ENCODE results near the gene CASZ1.

Gene CASZ1

GRCh38 chr1:10814976-10815857, 18.8 kb upstream of the CASZ1 start:
- Histone ChIP-seq H2AFZ (ENCODE audit: low read depth, low read length, severe bottlenecking) (no peak overlapping the region), H3K9ac (ENCODE audit: low read length) (no peak overlapping the region), H3K4me3 (ENCODE audit: insufficient read depth, low read length, poor library complexity, severe bottlenecking) (no peak overlapping the region), H3K27ac (ENCODE audit: low read depth, low read length) (no peak overlapping the region), H3K9me3 (ENCODE audit: insufficient read depth, low read length) (no peaks in the 10 kb centered on the region), H3K27me3 (ENCODE audit: low read length) (no peaks in the 10 kb centered on the region), H3F3A (ENCODE audit: insufficient read depth) (no peaks in the 10 kb centered on the region), H3K4me2 (ENCODE audit: low read depth, low read length, poor library complexity, severe bottlenecking) (no peak overlapping the region), H3K36me3 (ENCODE audit: low read length) (no peaks in the 10 kb centered on the region), H3K79me2 (ENCODE audit: insufficient read depth, low read length) (no peaks in the 10 kb centered on the region), H4K20me1 (ENCODE audit: low read depth, low read length) (no peaks in the 10 kb centered on the region), H3K9me2 (replicated peaks; ENCODE audit: insufficient read depth, low read length) (no peaks in the 10 kb centered on the region)
- TF ChIP-seq EZH2phosphoT487 (conservative IDR thresholded peaks at IDR 0.05; ENCODE audit: low read length), result no peak
- TF ChIP-seq CTCF (IDR thresholded peaks at IDR 0.05; ENCODE audit: insufficient read depth, low read length, poor library complexity, severe bottlenecking), result no peak

GRCh38 chr1:10814312-10814711, 17.9 kb upstream of the CASZ1 start:
- H2AFZ ChIP-seq (ENCODE audit: low read depth, low read length, severe bottlenecking), result no peak overlapping the region
- TF ChIP-seq CTCF (IDR thresholded peaks at IDR 0.05; ENCODE audit: insufficient read depth, low read length, poor library complexity, severe bottlenecking), result no peak
- TF ChIP-seq EZH2phosphoT487 (conservative IDR thresholded peaks at IDR 0.05; ENCODE audit: low read length), result no peak
- H3K36me3 ChIP-seq (ENCODE audit: low read length), result no peaks in the 10 kb centered on the region
- H3K9me2 ChIP-seq (replicated peaks; ENCODE audit: insufficient read depth, low read length), result no peaks in the 10 kb centered on the region
- no peak overlapping the region for H3K27ac ChIP-seq (ENCODE audit: low read depth, low read length)
- H4K20me1 ChIP-seq (ENCODE audit: low read depth, low read length), result no peaks in the 10 kb centered on the region
- H3F3A ChIP-seq (ENCODE audit: insufficient read depth), result no peaks in the 10 kb centered on the region
- no peaks in the 10 kb centered on the region for H3K9me3 ChIP-seq (ENCODE audit: insufficient read depth, low read length)
- H3K4me3 ChIP-seq (ENCODE audit: insufficient read depth, low read length, poor library complexity, severe bottlenecking), result no peak overlapping the region
- H3K27me3 ChIP-seq (ENCODE audit: low read length), result no peaks in the 10 kb centered on the region
- H3K9ac ChIP-seq (ENCODE audit: low read length), result no peak overlapping the region
- H3K4me2 ChIP-seq (ENCODE audit: low read depth, low read length, poor library complexity, severe bottlenecking), result no peak overlapping the region
- H3K79me2 ChIP-seq (ENCODE audit: insufficient read depth, low read length), result no peaks in the 10 kb centered on the region

GRCh38 chr1:10813799-10814198, 17.4 kb upstream of the CASZ1 start:
- Histone ChIP-seq H3K9me2 (replicated peaks; ENCODE audit: insufficient read depth, low read length) (no peaks in the 10 kb centered on the region), H3K27ac (ENCODE audit: low read depth, low read length) (no peak overlapping the region), H4K20me1 (ENCODE audit: low read depth, low read length) (no peaks in the 10 kb centered on the region), H3K9me3 (ENCODE audit: insufficient read depth, low read length) (no peaks in the 10 kb centered on the region), H3K36me3 (ENCODE audit: low read length) (no peaks in the 10 kb centered on the region), H3K4me3 (ENCODE audit: insufficient read depth, low read length, poor library complexity, severe bottlenecking) (no peak overlapping the region), H2AFZ (ENCODE audit: low read depth, low read length, severe bottlenecking) (no peak overlapping the region), H3K9ac (ENCODE audit: low read length) (no peak overlapping the region), H3K4me2 (ENCODE audit: low read depth, low read length, poor library complexity, severe bottlenecking) (no peak overlapping the region), H3F3A (ENCODE audit: insufficient read depth) (no peaks in the 10 kb centered on the region), H3K27me3 (ENCODE audit: low read length) (no peaks in the 10 kb centered on the region), H3K79me2 (ENCODE audit: insufficient read depth, low read length) (no peaks in the 10 kb centered on the region)
- TF ChIP-seq EZH2phosphoT487 (conservative IDR thresholded peaks at IDR 0.05; ENCODE audit: low read length) (no peak), CTCF (IDR thresholded peaks at IDR 0.05; ENCODE audit: insufficient read depth, low read length, poor library complexity, severe bottlenecking) (no peak)
